Measurements from ENCODE around the gene OR6B1.

Gene OR6B1

GRCh38 chr7:144001543-144001942, 1.4 kb downstream of the OR6B1 start:
- TF ChIP-seq, protein P1, sequence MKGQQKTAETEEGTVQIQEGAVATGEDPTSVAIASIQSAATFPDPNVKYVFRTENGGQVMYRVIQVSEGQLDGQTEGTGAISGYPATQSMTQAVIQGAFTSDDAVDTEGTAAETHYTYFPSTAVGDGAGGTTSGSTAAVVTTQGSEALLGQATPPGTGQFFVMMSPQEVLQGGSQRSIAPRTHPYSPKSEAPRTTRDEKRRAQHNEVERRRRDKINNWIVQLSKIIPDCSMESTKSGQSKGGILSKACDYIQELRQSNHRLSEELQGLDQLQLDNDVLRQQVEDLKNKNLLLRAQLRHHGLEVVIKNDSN (IDR thresholded peaks at IDR 0.05): no peak
- TF ChIP-seq TAF1 (IDR thresholded peaks at IDR 0.05; ENCODE audit: low read depth) (no peak), EGR1 (IDR thresholded peaks at IDR 0.05) (no peak), RAD21 (IDR thresholded peaks at IDR 0.05; ENCODE audit: low read depth) (no peak), TEAD4 (IDR thresholded peaks at IDR 0.05) (no peak), FOXM1 (IDR thresholded peaks at IDR 0.05; ENCODE audit: borderline replicate concordance, low read depth) (no peak), EP300 (IDR thresholded peaks at IDR 0.05; ENCODE audit: borderline replicate concordance) (no peak), CEBPB (IDR thresholded peaks at IDR 0.05) (no peak), CREB1 (IDR thresholded peaks at IDR 0.05; ENCODE audit: low read depth) (no peak), NFIC (IDR thresholded peaks at IDR 0.05) (no peak), TCF12 (IDR thresholded peaks at IDR 0.05; ENCODE audit: low read depth) (no peak), ZBTB7A (IDR thresholded peaks at IDR 0.05; ENCODE audit: low read depth) (no peak), YY1 (IDR thresholded peaks at IDR 0.05; ENCODE audit: low read depth) (no peak)
- TF ChIP-seq, protein P2, sequence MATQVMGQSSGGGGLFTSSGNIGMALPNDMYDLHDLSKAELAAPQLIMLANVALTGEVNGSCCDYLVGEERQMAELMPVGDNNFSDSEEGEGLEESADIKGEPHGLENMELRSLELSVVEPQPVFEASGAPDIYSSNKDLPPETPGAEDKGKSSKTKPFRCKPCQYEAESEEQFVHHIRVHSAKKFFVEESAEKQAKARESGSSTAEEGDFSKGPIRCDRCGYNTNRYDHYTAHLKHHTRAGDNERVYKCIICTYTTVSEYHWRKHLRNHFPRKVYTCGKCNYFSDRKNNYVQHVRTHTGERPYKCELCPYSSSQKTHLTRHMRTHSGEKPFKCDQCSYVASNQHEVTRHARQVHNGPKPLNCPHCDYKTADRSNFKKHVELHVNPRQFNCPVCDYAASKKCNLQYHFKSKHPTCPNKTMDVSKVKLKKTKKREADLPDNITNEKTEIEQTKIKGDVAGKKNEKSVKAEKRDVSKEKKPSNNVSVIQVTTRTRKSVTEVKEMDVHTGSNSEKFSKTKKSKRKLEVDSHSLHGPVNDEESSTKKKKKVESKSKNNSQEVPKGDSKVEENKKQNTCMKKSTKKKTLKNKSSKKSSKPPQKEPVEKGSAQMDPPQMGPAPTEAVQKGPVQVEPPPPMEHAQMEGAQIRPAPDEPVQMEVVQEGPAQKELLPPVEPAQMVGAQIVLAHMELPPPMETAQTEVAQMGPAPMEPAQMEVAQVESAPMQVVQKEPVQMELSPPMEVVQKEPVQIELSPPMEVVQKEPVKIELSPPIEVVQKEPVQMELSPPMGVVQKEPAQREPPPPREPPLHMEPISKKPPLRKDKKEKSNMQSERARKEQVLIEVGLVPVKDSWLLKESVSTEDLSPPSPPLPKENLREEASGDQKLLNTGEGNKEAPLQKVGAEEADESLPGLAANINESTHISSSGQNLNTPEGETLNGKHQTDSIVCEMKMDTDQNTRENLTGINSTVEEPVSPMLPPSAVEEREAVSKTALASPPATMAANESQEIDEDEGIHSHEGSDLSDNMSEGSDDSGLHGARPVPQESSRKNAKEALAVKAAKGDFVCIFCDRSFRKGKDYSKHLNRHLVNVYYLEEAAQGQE (IDR thresholded peaks at IDR 0.05; ENCODE audit: low read depth): no peak
- TF ChIP-seq, protein P3, sequence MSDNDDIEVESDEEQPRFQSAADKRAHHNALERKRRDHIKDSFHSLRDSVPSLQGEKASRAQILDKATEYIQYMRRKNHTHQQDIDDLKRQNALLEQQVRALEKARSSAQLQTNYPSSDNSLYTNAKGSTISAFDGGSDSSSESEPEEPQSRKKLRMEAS (IDR thresholded peaks at IDR 0.05): no peak

DNA sequence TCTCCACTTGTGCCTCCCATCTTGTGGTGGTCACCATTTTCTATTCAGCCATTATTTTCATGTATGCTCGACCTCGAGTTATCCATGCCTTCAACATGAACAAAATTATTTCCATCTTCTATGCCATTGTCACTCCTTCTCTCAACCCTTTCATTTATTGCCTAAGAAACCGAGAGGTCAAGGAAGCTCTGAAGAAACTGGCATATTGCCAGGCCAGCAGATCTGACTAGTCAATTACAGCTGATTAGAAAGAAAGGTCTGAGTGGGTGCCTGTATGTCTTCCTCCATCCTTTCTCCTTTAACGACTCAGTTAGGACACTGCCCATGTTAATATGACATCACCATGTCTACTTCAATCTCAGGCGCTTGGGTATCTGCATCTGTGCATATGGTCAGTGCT, 4.6 kb downstream of the OR6B1 start:
- TF ChIP-seq FOXM1 (IDR thresholded peaks at IDR 0.05; ENCODE audit: borderline replicate concordance, low read depth) (no peak), EGR1 (IDR thresholded peaks at IDR 0.05) (no peak), CREB1 (IDR thresholded peaks at IDR 0.05; ENCODE audit: low read depth) (no peak), CEBPB (IDR thresholded peaks at IDR 0.05) (no peak), TCF12 (IDR thresholded peaks at IDR 0.05; ENCODE audit: low read depth) (no peak), TEAD4 (IDR thresholded peaks at IDR 0.05) (no peak), NFIC (IDR thresholded peaks at IDR 0.05) (no peak), YY1 (IDR thresholded peaks at IDR 0.05; ENCODE audit: low read depth) (no peak), RAD21 (IDR thresholded peaks at IDR 0.05; ENCODE audit: low read depth) (no peak)
- TF ChIP-seq, protein P1 (IDR thresholded peaks at IDR 0.05): no peak

- TF ChIP-seq CREB1 (IDR thresholded peaks at IDR 0.05; ENCODE audit: low read depth) (no peak), EGR1 (IDR thresholded peaks at IDR 0.05) (no peak), EP300 (IDR thresholded peaks at IDR 0.05; ENCODE audit: borderline replicate concordance) (no peak), YY1 (IDR thresholded peaks at IDR 0.05; ENCODE audit: low read depth) (no peak), TEAD4 (IDR thresholded peaks at IDR 0.05) (no peak)
- TF ChIP-seq, protein P2 (IDR thresholded peaks at IDR 0.05; ENCODE audit: low read depth): no peak
- TF ChIP-seq, protein P1 (IDR thresholded peaks at IDR 0.05): no peak
- TF ChIP-seq, protein P3 (IDR thresholded peaks at IDR 0.05): no peak
These were observed 6.0 kb downstream of the OR6B1 start for GRCh38 chr7:144006029-144006691.

DNA sequence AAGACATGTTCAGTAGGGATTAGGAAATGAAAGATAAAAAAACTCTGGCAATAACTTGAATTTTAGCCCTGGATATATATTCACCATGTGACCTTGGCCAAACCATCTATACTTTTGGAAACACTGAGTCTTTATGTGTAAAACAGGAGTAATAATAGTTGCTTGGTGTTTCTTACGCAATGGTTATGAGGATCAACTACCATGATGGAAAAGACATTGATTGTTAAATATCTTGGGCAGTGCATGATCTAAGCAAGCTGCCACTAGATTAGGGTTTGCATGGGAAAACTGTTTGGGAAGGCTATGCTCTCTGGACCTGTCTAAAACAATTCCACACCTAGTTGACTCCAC, 6.5 kb downstream of the OR6B1 start:
- TF ChIP-seq CREB1 (IDR thresholded peaks at IDR 0.05; ENCODE audit: low read depth) (no peak), TAF1 (IDR thresholded peaks at IDR 0.05; ENCODE audit: low read depth) (no peak), RAD21 (IDR thresholded peaks at IDR 0.05; ENCODE audit: low read depth) (no peak), EP300 (IDR thresholded peaks at IDR 0.05; ENCODE audit: borderline replicate concordance) (no peak), YY1 (IDR thresholded peaks at IDR 0.05; ENCODE audit: low read depth) (no peak), EGR1 (IDR thresholded peaks at IDR 0.05) (no peak), CEBPB (IDR thresholded peaks at IDR 0.05) (no peak), ZBTB7A (IDR thresholded peaks at IDR 0.05; ENCODE audit: low read depth) (no peak), FOXM1 (IDR thresholded peaks at IDR 0.05; ENCODE audit: borderline replicate concordance, low read depth) (no peak), TCF12 (IDR thresholded peaks at IDR 0.05; ENCODE audit: low read depth) (no peak), NFIC (IDR thresholded peaks at IDR 0.05) (no peak), TEAD4 (IDR thresholded peaks at IDR 0.05) (no peak)
- TF ChIP-seq, protein P1 (IDR thresholded peaks at IDR 0.05): no peak
- TF ChIP-seq, protein P3 (IDR thresholded peaks at IDR 0.05): no peak
- TF ChIP-seq, protein P2 (IDR thresholded peaks at IDR 0.05; ENCODE audit: low read depth): no peak

Data from Ishikawa (cell line).